Tibial nerve (tissue), 4 donors: ENCODE data around the gene KHDRBS2.

Source experiments
- CTCF ChIP-seq, 5 experiments: fragments of 200-600 bp in 3 of 5; fragments of 450-650 bp in 2 of 5; sonication (generic) in 3 of 5; IDR thresholded peaks; one replicate each; pipeline ENCODE4 v1.5.1; 2016 to 2019; ENCODE audit warnings: antibody characterized with exemption in 5 of 5, mild to moderate bottlenecking in 3 of 5, moderate library complexity in 2 of 5
- EP300 ChIP-seq, 2 donors: sonication (generic); formaldehyde crosslinking; IDR thresholded peaks; one replicate each; pipeline ENCODE4 v1.6.1; 2017; ENCODE audit warnings: antibody characterized with exemption in 2 of 2, mild to moderate bottlenecking in 1 of 2

- TF ChIP-seq CTCF (IDR thresholded peaks at IDR 0.05) (no peak), EP300 (IDR thresholded peaks at IDR 0.05) (no peak)
Observed at GRCh38 chr6:62324834-62325233, 38.8 kb upstream of the KHDRBS2 start.
